NCI-H2196 (cell line): ENCODE data around the gene SERTAD2.

Experiments
- DNase-seq: peaks from one replicate; lab custom pipeline; 2025; ENCODE audit not compliant: unreplicated experiment; lab: John Stamatoyannopoulos, UW

Gene SERTAD2

DNA sequence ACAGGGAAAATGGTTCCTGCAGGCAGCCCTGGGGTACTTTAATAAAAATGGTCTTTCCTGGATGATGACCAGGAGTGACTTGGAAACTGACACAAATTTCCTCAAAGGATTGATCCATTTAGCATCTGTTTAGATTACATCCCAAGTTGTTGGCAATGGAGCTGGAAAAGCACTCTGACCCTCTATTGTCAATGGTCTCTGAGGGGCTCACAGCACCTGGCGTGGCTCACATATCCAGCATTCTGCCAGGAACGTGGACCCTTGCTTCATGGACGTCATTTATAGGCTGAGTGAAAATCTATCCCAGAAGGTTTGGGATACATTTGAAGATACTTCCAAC, 43.8 kb downstream of the SERTAD2 start:
- no peak for DNase-seq

DNA sequence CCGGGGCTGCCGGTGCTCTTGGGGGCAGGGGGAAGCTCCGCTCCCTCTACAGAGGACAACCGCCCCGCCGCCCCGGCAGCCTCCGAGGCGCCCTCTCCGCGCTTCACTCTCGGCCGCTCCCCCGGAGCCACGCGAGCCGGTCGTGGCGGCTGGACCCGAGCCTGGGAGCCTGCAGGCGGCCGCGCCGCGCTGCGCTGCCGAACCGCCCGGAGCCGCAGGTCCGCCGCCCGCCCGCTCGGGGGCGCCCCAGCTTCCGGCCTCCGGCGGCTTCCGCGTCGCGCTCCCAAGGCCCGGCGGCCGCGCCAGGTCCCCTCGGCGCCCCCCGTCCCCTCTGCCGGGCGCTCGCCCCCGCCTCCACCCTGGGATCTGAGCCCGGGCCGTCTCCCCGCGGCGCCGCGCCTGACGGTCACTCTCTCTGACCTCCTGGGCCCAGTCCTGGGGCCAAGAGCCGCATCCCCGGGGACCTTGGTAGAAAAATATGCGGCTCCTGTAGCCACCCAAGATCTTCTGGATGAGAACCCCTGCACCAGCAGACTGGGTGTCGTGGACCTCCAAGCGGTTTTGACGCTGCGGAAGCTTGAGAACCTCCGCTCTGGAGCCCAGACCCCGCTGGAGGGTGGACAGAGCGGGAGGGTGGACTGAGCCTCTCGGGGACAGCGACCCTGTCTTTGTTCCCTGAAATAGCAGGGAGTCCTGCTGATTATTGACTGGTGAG, 44.3 kb downstream of the SERTAD2 start:
- DNase-seq = no peak

DNA sequence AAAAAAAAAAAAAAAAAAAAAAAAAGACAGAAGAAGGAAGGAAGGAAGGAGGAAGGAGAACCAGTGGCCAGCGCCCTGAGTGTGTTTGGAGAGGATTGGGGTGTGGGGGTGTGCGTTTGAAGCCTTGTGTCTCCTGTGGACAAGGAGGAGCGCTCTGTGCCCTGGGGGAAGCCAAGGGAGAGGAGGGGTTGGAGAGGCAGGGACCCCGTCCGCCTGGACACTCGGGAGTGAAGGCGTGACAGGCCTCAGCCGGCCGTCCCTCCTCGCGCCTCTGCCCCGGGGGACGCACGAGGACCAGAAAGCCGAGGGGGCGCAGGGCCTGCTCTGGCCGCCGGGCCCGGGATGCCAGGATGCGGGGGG, 44.9 kb downstream of the SERTAD2 start:
- DNase-seq = no peak

DNA sequence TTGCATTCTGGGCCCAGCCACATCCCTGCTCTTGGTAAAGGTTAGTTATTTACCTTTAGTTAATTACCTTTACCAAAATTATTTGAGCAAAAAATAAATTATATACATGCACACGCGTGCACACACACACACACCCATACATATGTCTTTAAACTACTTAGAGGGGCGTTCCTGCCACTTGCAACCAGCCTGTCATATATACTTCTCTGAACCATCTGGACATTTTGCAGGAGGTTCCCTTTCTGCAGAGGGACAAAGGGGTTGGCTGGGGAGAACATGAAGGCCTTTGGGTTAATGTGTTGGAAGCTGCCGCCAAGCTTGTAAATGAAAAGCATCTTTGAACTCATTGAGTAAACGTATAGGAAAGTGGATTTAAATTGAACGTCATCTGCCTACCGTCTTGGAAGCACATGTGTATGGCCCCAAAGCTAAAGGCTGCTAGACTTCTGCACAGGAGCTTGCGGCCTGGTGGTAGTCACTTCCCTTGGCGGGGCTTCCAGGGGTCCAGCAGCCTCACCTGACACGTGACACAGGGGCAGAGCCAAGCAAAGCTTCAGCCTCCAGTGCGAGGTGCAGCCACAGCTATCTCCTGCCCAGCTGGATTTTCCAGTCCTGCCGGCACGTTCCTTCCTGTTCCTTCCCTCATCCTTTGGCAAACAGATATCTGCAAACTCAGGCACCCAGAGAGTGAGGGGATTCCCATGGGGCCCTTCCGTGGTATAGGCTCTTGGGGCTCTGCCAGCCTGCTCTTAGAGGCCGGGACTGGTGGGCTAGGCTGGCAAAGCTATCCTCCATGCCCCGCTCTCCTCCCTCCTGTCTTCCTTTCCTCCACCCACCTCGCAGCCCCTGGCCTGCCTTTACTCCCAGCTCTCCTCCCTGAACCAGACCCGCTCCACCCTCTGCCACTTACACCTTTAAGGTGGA, 46.1 kb downstream of the SERTAD2 start:
- no peak for DNase-seq

DNA sequence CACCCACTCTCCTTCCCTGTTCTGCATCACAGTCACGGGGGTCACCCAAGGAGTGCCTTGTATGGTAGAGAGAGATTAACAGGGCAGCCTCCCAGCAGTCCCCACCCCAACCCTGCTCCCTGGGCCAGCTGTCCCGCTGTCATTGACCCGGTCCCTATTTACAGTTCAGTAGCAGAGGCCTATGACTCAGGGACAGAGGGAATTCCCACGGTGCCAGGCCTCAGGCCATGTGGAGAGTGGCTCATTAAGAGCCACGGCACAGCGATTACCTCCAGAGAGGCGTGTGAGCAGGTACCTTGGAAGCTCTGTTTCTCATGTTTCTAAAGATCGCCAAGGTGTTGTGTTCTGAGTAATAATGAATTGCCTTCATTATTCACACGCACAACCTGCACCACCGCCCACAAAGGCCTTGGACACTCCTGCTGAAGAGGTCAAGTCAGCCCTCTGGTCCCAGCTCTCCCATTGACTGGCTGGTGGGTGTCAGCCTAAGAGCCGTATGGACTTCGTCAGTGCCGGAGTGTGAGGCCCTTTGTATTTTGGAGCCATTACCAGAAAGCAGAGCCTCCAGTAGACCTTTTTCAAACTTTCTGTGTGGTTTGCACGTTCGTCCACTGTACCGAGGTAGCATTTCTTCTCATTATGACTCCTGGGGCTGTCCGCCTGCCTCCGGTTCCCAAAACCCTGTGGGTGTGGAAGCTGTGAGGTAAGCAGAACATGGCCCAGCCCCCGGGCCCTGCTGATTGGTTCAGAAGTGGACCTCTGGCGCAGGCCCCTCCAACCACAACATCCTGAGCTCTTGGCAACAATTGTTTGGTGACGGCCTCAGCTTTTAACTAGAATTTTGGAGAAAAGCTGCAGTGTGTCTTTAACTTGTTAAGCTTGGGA, 47.0 kb downstream of the SERTAD2 start:
- DNase-seq = no peak

DNA sequence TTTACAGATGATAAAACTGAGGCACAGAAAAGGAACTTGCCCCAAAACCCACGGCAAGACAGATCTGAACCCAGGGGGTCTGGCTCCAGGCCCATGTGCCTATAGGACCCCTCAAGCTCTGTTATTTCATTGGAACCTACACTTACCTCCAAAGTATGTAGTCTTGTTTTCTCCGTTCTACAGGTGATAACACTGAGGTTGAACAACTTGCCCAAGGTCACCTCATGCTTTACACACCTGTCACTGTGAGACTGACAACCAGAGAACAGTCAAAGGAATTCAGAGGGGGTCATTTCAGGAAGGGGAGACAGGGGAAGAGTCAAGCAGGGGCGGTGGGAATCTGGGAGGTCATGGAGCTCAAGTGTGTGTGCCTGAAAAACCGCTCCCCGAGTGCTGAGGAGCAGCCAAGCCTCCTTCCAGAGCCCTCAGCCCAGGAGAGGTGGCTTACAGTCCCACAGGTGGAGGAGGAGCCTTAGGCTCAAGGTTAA, 47.7 kb downstream of the SERTAD2 start:
- DNase-seq = no peak

DNA sequence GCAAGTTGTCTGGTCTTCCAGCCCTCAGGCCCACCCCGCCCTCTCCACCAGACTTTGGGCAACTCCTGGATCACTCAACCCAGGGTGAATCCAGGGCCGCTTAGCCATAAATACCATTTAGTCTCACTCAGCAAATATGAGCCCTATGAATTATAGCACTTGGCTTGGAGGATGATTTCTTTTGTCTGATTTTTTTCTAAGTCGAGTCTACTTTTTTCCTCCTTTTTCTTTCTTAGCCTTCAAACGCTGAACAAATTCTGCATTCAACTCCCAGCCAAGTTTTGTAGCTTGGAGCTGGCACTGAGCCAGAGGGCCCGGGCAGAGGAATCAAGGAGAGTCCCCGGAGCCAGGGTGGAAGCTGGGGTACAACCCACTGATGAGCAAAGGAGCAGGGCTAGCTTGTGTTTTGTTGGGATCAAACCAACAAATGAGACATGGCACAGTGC, 48.7 kb downstream of the SERTAD2 start:
- no peak for DNase-seq

DNA sequence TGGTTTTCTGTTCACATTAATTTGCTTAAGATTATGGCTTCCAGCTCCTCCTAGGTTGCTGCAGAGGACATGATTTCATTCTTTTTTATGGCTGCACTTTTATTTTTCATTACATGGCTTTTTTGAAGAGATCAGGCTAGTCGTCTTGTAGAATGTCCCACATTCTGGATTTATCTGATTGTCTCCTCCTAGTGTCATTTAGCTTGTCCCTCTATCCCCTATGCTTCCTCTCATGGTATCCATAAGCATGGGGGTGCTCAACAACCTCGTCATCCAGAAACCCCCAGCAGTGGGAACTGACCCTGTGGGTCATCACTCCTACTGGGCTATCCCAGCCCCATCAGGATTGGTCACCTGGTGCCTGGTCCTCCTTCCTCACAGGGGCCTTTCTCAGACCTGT, 49.6 kb downstream of the SERTAD2 start:
- DNase-seq = no peak

DNA sequence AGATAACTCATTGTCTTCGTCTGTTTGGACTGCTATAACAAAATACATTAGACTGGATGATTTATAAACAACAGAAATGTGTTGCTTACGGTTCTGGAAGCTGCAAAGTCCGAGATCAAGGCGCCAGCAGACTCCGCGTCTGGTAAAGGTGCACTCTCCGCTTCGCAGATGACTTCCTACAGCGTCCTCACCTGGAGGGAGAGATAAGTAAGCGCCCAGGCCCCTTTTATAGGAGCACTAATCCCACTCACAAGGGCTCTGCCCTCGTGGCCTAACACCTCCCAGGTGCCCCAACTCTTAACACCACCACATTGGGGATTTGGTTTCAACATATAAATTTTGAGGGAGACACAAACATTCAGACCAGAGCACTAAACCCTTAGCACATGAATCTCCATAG, 51.3 kb downstream of the SERTAD2 start:
- no peak for DNase-seq

DNA sequence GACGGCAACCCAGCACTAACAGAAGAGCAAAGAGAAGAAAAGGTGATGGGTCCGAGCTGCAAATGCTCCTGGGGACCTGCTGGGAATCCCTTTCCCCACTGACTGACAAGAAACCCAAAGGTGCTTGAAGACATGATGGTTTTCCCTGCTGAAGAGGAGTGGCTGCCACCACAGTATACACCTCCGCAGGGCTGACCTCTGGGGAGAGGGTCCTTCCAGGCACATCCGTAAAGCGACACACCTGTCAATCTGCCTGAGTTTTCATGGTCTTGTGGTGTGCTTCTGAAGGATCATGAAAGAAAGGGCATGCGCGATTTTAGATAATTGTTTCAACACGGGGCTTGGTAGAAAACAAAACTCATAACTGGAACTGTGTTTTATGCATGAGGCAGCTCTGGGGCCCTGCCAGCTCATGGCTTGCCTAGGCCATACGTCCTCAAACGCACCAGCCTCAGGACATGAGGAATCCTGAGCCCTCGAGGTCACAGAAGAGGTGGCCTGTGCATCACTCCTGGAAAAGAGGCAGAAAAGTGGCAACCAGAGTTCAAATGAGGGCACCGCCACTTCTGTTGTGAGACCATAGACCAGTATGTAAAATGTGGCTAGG, 51.8 kb downstream of the SERTAD2 start:
- no peak for DNase-seq

DNA sequence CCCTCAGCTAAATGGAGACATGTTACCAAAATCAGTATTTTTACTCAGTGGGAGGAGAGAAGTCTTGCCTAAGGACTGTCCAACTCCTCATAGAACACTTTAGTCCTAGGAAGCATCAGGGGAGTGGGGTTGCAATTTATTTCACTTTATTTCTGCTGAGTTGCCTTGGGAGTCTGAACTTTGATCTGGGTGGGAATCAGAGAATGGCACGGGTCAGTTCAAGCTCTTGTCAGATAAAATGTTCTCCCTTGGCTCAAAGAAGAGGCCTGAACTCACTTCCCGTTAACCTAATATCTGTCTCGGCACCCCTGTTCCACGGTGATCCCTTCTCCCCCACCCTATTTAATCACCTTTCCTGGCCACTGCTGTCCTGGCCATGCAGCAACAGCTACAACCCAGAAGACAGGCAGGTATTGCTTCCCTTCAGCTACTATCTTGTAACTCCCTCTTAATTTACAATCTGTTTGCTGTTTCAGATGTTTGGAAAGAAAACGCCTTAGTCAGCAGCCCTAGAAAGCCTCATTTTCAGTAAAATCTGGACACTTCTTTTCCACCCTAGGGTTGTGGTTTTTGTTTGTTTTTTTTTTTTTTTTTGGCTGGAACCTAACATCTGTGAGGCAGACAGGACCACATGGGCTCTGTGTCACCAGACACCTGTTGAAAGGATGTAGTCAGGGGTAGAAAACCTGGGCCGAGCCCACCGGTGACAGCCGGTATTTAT, 52.5 kb downstream of the SERTAD2 start:
- no peak for DNase-seq

DNA sequence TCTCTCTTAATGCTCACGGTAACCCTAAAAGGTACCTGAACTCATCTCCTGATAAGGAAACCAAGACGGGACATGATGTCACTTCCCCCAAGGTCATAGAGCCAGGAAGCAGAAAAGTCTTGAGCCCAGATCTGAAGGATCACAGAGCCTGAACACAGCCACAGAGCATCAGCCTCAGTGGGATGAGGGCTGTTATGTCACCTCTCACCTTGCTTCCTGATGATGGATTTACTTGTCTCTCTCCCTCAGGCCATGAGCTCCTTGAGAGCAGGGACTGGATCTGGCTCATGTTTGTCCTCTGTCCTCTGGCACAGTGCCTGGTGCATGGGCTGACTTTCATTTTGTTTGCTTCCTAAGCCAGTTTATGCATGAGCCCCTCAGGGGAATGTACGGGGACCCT, 54.2 kb downstream of the SERTAD2 start:
- DNase-seq = no peak

DNA sequence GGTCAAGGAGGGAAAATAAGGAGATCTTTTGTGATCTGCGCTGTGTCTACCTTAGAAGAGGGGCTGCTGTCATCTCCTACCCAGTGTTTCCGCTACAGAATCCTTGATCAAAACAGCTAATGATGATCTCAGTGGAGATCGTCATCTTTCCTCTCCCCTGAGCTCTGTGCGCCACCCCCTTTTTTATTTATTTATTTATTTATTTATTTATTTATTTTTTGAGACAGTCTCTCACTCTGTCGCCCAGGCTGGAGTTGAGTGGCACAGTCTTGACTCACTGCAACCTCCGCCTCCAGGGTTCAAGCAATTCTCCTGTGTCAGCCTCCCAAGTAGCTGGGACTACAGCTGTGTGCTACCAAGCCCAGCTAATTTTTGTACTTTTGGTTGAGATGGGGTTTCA, 55.5 kb downstream of the SERTAD2 start:
- DNase-seq = no peak

DNA sequence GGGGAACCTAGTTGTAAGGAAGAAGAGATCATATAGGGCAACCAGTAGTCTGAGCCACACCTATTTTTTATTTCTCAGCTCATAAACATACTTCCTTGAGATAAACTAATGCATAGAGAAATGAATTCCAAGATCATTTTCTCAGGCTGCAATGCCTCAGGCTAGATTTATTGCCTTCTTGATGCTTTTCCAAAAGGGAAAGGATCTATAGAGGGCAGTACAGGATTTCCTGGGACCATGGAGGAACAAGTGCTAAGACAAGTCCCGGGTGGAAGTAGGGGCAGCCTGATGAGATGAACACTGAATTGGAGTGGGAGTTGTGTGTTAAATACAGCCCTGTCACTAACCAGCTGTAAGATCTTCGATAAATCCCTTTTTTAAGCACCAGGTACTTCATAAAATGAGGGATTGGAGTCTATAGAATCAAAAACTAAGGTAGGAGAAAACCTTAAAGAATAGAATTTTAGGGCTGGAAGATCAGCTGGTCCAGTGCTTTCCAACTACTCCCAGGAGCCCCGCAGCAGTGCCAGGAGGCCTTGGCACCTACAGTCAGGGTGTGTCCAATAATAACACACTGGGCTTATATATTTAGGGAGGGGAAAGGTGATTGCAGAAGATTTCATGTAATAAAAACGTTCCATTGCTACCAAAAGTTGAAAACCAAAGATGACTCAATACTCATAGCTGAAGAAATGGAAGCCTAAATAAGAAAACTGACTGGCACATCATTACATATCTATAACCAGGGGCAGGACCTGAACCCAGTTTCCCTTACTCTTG, 58.1 kb downstream of the SERTAD2 start:
- DNase-seq = no peak

DNA sequence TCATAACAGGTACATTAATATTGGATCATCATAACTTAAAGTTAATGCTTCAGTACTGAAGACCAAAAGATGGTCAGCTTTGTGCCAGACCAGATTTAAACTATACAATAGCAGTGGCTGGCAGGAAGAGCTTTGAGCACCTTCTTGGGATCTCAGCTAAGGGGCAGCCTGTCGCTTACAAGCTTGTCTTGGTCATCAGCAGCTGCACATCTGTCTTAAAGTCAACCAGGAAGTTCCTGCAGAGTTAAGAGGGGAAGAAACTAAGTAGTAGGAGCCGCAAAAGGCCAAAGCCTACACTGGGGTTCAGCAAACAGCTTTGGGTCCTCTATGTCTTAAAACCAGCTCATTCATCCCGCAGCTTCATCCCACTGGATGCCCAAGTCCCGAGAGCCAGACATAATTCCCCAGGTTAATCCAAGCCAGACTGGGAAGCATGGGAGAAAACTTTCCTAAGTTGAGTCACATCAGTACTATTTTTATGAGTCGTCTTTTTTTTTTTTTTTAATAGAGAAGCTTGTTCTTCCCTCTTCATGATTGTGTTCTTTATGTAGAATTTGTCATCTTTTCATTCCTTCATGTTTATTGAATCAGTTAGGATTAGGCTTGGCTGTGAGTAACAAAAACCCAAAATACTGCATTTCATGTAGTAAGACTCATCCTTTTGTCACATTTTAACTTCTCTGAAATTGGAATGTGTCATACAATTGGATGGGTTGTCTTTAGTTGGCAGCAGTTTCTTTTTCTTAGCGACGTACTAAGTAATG, 59.3 kb downstream of the SERTAD2 start:
- no peak for DNase-seq

DNA sequence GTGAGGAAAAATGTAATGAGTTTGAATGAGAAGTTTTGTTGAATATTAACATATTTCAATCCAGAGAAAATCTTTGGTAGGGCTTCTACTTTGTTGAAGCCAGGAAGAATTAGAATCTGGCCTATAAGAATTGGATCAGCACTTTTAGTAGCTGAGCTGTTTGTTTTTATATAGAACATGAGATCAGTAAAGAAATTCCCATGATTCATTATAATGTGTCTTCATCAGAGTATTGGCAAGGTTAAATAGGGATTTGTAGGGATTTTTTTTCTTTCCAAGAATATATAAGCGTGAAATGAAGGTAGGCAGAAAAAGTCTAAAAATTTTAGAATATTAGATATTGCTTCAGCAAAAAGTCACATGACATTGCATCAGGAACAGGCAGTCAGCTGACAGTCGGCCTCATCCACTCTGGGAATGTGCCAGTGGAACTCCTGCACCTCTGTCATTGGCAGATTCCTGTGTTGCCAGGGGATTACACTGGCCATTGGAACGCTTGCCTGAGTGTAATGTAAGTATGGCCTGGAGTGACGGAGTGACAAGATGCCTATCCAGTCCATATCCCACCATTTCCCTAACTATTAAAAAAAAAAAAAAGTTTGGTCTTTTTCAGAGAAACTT, 60.6 kb downstream of the SERTAD2 start:
- no peak for DNase-seq

DNA sequence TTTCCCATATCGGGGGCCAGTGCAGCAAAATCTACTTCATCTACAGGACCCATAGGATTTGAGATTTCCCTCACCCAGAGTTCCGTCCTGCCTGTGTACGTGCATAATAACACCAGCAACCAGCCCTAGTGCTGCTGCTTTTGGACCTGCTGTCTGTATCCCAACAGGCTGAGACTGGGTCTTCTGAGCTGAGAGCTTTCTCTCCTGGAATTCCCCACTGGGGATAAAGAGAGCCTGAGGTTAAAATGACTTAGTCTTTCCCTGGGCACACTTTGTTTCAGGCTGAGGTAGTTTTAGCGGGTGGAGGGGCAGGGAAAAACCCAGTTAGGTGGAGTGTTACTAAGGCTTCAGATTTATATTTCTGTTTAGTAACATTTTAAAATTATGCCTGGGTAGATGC, 62.5 kb downstream of the SERTAD2 start:
- no peak for DNase-seq

DNA sequence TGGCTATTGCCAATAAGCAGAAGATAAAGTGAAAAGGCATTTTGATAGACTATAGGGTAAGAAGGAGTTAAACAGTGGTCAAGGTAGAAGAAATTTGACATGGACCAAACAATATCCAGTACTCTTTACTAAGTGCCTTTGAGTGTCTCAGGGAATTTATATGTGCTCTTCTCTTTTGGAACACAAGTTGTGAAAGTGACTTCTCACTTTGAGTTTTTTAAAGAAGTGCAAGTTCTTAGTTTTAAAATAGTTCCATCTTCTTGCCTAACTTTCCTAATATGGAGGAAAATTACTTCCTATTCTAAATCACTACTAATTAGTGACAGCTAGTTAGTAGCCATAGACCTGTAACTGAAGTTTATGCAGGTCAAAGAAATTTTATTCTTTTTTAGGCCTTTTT, 66.2 kb downstream of the SERTAD2 start:
- DNase-seq = no peak
